ENCODE results near the gene TIMM44. TPM values are rescaled to one million over a fixed set of nuclear protein-coding genes. Genes with fewer than 3 reads are reported as not detected.

Gene TIMM44
- total RNA-seq, 1 donor from 2014 or later: 97.6 TPM

DNA sequence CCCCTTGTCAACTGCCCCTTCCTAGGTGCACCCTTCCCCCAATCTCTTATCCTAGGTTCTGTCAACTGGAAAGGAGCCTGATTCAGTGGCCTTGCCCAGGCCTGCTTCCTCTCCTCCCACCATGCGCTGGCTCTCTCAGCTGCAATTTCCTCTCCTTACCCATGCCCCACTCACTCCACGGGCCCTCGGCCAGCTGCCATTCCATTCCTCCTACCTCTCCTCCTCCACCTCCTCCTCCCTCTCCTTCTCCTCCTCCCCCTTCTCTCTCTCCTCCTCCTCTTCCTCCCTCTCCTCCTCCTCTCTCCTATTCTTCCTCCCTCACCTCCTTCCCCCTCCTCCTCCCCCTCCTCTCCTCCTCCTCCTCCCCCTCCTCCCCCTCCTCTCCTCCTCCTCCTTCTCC is 9.6 kb upstream of the TIMM44 start:
- Mint-ChIP-seq H3K4me3 (no peak overlapping the region), H3K27me3 (ENCODE audit: low read depth) (no peaks in the 10 kb centered on the region), H3K27ac (ENCODE audit: unreplicated experiment) (peak overlapping the region; percentile 50), H3K36me3 (ENCODE audit: low read depth) (peaks cover 3% of the 10 kb centered on the region), H3K4me1 (peaks cover 4% of the 10 kb centered on the region), H3K9me3 (no peaks in the 10 kb centered on the region)
- TF ChIP-seq, protein P1, sequence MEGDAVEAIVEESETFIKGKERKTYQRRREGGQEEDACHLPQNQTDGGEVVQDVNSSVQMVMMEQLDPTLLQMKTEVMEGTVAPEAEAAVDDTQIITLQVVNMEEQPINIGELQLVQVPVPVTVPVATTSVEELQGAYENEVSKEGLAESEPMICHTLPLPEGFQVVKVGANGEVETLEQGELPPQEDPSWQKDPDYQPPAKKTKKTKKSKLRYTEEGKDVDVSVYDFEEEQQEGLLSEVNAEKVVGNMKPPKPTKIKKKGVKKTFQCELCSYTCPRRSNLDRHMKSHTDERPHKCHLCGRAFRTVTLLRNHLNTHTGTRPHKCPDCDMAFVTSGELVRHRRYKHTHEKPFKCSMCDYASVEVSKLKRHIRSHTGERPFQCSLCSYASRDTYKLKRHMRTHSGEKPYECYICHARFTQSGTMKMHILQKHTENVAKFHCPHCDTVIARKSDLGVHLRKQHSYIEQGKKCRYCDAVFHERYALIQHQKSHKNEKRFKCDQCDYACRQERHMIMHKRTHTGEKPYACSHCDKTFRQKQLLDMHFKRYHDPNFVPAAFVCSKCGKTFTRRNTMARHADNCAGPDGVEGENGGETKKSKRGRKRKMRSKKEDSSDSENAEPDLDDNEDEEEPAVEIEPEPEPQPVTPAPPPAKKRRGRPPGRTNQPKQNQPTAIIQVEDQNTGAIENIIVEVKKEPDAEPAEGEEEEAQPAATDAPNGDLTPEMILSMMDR (conservative IDR thresholded peaks at IDR 0.05): no peak
- no peak for DNase-seq (ENCODE audit: low read depth, low spot score)

DNA sequence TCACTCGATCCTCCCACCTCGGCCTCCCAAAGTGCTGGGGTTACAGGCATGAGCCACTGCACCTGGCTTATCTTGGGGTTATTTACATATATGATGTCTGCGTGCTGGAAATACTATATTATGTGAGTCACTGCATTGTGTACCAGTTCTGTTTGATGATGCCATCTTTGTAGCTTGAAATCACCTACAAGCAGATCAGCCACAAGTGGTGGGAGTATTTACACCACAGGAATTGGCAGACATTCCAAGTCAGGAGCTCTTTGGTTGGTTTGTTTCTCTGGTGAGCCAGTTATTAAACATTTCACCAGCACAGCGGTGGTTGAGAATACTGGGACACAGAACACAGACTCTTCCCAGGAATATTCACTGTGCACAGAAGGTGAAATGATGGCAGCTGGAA is 4.5 kb upstream of the TIMM44 start:
- DNase-seq (ENCODE audit: low read depth, low spot score): no peak
- Mint-ChIP-seq H3K4me1 (peaks cover 16% of the 10 kb centered on the region), H3K27me3 (ENCODE audit: low read depth) (no peaks in the 10 kb centered on the region), H3K4me3 (peak overlapping the region; percentile 51), H3K9me3 (no peaks in the 10 kb centered on the region), H3K36me3 (ENCODE audit: low read depth) (no peaks in the 10 kb centered on the region), H3K27ac (ENCODE audit: unreplicated experiment) (no peak overlapping the region)
- TF ChIP-seq, protein P1 (conservative IDR thresholded peaks at IDR 0.05): no peak

DNA sequence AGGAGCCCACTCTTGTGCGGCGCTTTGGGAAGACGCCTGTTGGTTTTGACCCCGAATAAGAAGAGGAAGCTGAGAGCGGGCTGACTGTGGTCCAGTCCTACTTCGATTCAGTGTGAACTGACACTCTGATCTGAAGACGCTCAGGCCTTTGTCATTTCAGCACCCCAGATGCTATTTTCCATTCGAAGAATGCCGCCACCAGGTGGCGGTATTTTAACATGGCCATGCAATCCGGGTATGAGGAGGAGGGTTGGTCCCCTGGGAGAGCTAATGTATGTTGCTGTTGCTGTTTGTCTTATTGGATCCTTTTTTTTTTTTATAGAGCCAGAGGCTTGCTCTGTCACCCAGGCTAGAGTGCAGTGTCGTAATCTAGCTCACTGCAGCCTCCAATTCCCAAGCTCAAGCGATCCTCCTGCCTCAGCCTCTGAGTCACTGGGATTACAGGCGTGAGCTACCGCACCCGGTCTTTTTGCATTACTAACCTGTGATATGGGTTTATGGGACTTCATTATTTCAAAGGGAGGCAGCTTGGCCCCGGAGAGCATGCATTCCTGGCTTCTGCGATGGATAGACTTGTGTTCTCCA is 803 bp upstream of the TIMM44 start:
- Mint-ChIP-seq H3K27me3 (ENCODE audit: low read depth) (no peaks in the 10 kb centered on the region), H3K9me3 (no peaks in the 10 kb centered on the region), H3K4me3 (peak overlapping the region; percentile 90), H3K27ac (ENCODE audit: unreplicated experiment) (peak overlapping the region; percentile 99), H3K4me1 (peaks cover 24% of the 10 kb centered on the region), H3K36me3 (ENCODE audit: low read depth) (peaks cover 4% of the 10 kb centered on the region)
- TF ChIP-seq, protein P1 (conservative IDR thresholded peaks at IDR 0.05): peak; percentile 99
- DNase-seq (ENCODE audit: low read depth, low spot score): peak; percentile 94

DNA sequence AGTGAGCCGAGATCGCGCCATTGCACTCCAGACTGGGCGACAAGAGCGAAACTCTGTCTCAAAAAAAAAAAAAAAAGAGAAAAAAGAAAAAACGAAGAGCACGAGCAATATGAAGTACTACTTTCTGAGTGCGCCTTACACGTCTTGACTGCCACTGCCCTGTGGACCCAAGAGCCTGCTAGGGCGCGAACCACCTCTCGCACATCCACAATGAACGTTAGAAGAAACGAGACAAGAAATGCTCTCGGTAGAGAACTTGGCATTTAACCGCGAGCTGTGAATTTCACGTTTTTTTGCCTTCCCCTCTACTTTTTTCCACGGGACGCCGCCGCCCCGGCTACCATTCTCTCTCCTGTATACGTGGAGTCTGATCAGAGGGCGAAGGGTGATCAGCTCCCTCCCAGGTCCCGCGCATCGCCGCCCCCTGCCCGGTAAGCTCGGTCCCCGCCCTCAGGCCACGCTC is 454 bp downstream of the TIMM44 start:
- H3K4me3 Mint-ChIP-seq: peak overlapping the region; percentile 90
- peak overlapping the region; percentile 99 for H3K27ac Mint-ChIP-seq (ENCODE audit: unreplicated experiment)
- H3K4me1 Mint-ChIP-seq: peaks cover 24% of the 10 kb centered on the region
- DNase-seq (ENCODE audit: low read depth, low spot score): no peak
- peaks cover 6% of the 10 kb centered on the region for H3K36me3 Mint-ChIP-seq (ENCODE audit: low read depth)
- no peaks in the 10 kb centered on the region for H3K27me3 Mint-ChIP-seq (ENCODE audit: low read depth)
- H3K9me3 Mint-ChIP-seq: no peaks in the 10 kb centered on the region
- TF ChIP-seq, protein P1 (conservative IDR thresholded peaks at IDR 0.05): no peak

DNA sequence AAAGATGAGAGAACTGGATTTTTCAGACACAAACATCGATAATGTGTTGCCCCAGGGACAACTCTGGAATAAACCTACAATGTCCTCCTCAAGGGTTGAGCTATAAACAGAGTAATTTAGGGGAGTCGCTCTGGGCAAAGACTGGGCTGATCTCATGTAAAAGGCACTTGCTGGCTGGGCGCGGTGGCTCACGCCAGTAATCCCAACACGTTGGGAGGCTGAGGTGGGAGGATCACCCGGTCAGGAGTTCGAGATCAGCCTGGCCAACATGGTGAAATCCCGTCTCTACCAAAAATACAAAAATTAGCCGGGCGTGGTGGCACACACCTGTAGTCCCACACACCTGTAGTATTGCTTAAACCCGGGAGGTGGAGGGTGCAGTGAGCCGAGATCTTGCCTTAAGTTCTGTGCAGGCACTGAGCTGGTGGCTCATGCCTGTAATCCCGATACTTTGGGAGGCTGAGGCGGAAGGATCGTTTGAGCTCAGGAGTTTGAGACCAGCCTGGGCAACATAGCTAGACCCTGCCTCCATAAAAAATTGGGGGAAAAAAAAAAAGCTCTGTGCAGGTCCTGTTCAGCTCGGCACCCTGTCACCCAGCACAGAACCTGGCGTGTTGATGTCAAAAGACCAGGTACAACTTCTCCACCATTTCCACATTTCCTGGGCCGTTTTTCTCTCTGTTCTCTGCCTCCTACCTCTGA is 1.4 kb downstream of the TIMM44 start:
- peak overlapping the region; percentile 90 for H3K4me3 Mint-ChIP-seq
- H3K9me3 Mint-ChIP-seq: no peaks in the 10 kb centered on the region
- H3K36me3 Mint-ChIP-seq (ENCODE audit: low read depth): peaks cover 6% of the 10 kb centered on the region
- peaks cover 24% of the 10 kb centered on the region for H3K4me1 Mint-ChIP-seq
- TF ChIP-seq, protein P1 (conservative IDR thresholded peaks at IDR 0.05): no peak
- no peaks in the 10 kb centered on the region for H3K27me3 Mint-ChIP-seq (ENCODE audit: low read depth)
- peak overlapping the region; percentile 12 for H3K27ac Mint-ChIP-seq (ENCODE audit: unreplicated experiment)
- no peak for DNase-seq (ENCODE audit: low read depth, low spot score)

Measured in neural crest cell (in vitro differentiated cells).